ENCODE measurements around the gene GLT8D2.

- TF ChIP-seq EZH2 (IDR thresholded peaks at IDR 0.05; ENCODE audit: low read length, unreplicated experiment), result no peak
- no peak for TF ChIP-seq CTCF (conservative IDR thresholded peaks at IDR 0.05; ENCODE audit: low read depth, low read length)
Observed at GRCh38 chr12:104010121-104010520, 39.9 kb downstream of the GLT8D2 start.

All from PC-3 (cell line).